ENCODE results near the gene STARD13. TPM values are rescaled to one million over a fixed set of nuclear protein-coding genes. Genes with fewer than 3 reads are reported as not detected.

Gene STARD13
- total RNA-seq, 1 experiment from 2014 or later: 2.1 TPM

DNA sequence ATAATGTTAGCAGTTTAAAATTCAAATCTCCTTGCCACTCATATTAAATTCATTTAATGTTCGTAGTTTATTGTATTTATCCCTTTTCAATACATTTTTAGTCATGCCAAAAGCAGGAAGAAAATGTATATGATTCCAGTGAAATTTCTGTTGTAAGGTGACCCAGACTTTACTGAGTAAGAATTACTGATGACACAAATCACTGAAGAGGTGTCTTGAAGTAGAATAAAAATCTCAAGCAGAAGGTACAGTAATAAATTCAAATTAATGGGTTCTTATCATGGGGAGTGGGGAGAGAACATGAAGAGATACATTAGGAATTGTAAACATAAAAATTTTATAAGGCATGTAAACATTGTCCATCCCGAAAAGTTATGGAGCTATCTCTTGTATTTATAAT is 19.9 kb downstream of the STARD13 start:
- no peak overlapping the region for H3K4ac ChIP-seq (ENCODE audit: low read depth, low read length)
- H3K18ac ChIP-seq (ENCODE audit: insufficient read length, low read depth, low read length): no peak overlapping the region
- H3K14ac ChIP-seq (ENCODE audit: insufficient read depth, low read length): no peak overlapping the region
- no peak overlapping the region for H4K5ac ChIP-seq (ENCODE audit: insufficient read length, low read depth, low read length)
- no CpG with 5 or more reads among the region's 2 CpGs for WGBS (ENCODE audit: extremely low coverage, insufficient read length, low lambda C conversion rate)
- no peak overlapping the region for H3K27ac ChIP-seq (ENCODE audit: insufficient read length, low read depth, low read length)
- no peak overlapping the region for H3K27ac Mint-ChIP-seq
- H3K4me1 Mint-ChIP-seq: peaks cover 11 to 27% of the 10 kb centered on the region in 2 experiments
- H3K23ac ChIP-seq (ENCODE audit: insufficient read length, low read depth, low read length): no peak overlapping the region
- H2BK12ac ChIP-seq (ENCODE audit: insufficient read length, low read depth, low read length): no peak overlapping the region
- H3K23me2 ChIP-seq (ENCODE audit: insufficient read length, low read depth, low read length, poor library complexity, severe bottlenecking): no peaks in the 10 kb centered on the region
- H4K8ac ChIP-seq (replicated peaks; ENCODE audit: insufficient read length, low read depth, low read length): no peak overlapping the region
- H3K4me3 Mint-ChIP-seq: no peak overlapping the region
- H3K27me3 ChIP-seq (ENCODE audit: insufficient read depth, low read length): no peaks in the 10 kb centered on the region
- H4K20me1 ChIP-seq (ENCODE audit: control insufficient read depth, insufficient read depth, insufficient read length): no peaks in the 10 kb centered on the region
- H3K36me3 Mint-ChIP-seq (ENCODE audit: insufficient read depth in 1 of 3, low read depth in 3 of 3): no peaks in the 10 kb centered on the region
- no peak overlapping the region for H3K9ac ChIP-seq (ENCODE audit: extremely low read depth, insufficient read length, low read length)
- H3K4me1 ChIP-seq (ENCODE audit: insufficient read depth, low read length): peaks cover 4% of the 10 kb centered on the region; the same call in 1 of the 2 replicates
- no peak overlapping the region for H2BK20ac ChIP-seq (ENCODE audit: low read depth, low read length, poor library complexity, severe bottlenecking)
- no peak overlapping the region for H2AK5ac ChIP-seq (ENCODE audit: insufficient read length, low read length)
- no peak overlapping the region for H3T11ph ChIP-seq (ENCODE audit: low read length)
- H3K79me1 ChIP-seq (ENCODE audit: insufficient read depth, low read depth, low read length, poor library complexity, severe bottlenecking): no peaks in the 10 kb centered on the region
- H3K56ac ChIP-seq (ENCODE audit: insufficient read length, low read depth, low read length): no peak overlapping the region
- no peaks in the 10 kb centered on the region for H3K9me3 ChIP-seq (ENCODE audit: control insufficient read depth, low read depth, low read length)
- H2BK15ac ChIP-seq (ENCODE audit: low read depth, low read length): no peak overlapping the region
- H3K9me3 Mint-ChIP-seq: no peaks in the 10 kb centered on the region
- H2BK5ac ChIP-seq (ENCODE audit: insufficient read length, low read length): no peak overlapping the region
- H3K79me2 ChIP-seq (ENCODE audit: insufficient read depth, low read length): no peaks in the 10 kb centered on the region
- DNase-seq: no peak
- H3K27me3 Mint-ChIP-seq (ENCODE audit: low read depth): no peaks in the 10 kb centered on the region
- H3K4me2 ChIP-seq (ENCODE audit: insufficient read depth, insufficient read length, low read length): no peak overlapping the region
- H2AFZ ChIP-seq (ENCODE audit: low read length): no peak overlapping the region
- H2BK120ac ChIP-seq (ENCODE audit: low read depth, low read length, poor library complexity, severe bottlenecking): no peak overlapping the region
- no peak overlapping the region for H4K91ac ChIP-seq (ENCODE audit: insufficient read length, low read depth, low read length)
- no peak for TF ChIP-seq CTCF (conservative IDR thresholded peaks at IDR 0.05)

All from H9 (cell line).